B cell (primary cell): ENCODE results near the gene LRRC4C.

Experiments used
- CTCF ChIP-seq: fragments of 200-600 bp; IDR thresholded peaks from one replicate; pipeline ENCODE4 v1.8.0; 2022; ENCODE audit warnings: antibody characterized with exemption, mild to moderate bottlenecking
- EZH2 ChIP-seq: IDR thresholded peaks from 2 replicates; pipeline ENCODE4 v1.6.1; 2012; ENCODE audit warnings: borderline replicate concordance, low read depth, mild to moderate bottlenecking, moderate library complexity, low read length; ENCODE audit not compliant: insufficient read depth, poor library complexity, severe bottlenecking

- no peak for TF ChIP-seq CTCF
- no peak for TF ChIP-seq EZH2
Measured at GRCh38 chr11:40602866-40603552, 856.4 kb downstream of the LRRC4C start.
